HepG2 (cell line): ENCODE data around the gene INHBC. TPM values are rescaled to one million over a fixed set of nuclear protein-coding genes. Genes with fewer than 3 reads are reported as not detected.

ENCODE experiments used
- BORCS8-MEF2B ChIP-seq: sonication (generic); formaldehyde crosslinking; IDR thresholded peaks from 2 replicates; pipeline ENCODE4 v1.8.0; 2022; ENCODE audit warnings: mild to moderate bottlenecking, missing genetic modification reagents
- DMTF1 ChIP-seq: sonication (generic); formaldehyde crosslinking; IDR thresholded peaks from 2 replicates; pipeline ENCODE4 v1.4.0; 2020; ENCODE audit warnings: mild to moderate bottlenecking, missing genetic modification reagents
- ESRRA ChIP-seq: sonication (generic); formaldehyde crosslinking; IDR thresholded peaks from 2 replicates; pipeline ENCODE4 v1.5.1; 2020; ENCODE audit warnings: mild to moderate bottlenecking, low read depth, missing genetic modification reagents
- HINFP ChIP-seq: sonication (generic); formaldehyde crosslinking; IDR thresholded peaks from 2 replicates; pipeline ENCODE4 v1.4.0; 2020; ENCODE audit warnings: low read depth, mild to moderate bottlenecking, missing genetic modification reagents
- KDM1A ChIP-seq: IDR thresholded peaks from 2 replicates; pipeline ENCODE4 v1.6.1; 2016; ENCODE audit warnings: missing compliant biosample characterization
- KMT2A ChIP-seq: sonication (generic); formaldehyde crosslinking; IDR thresholded peaks from 2 replicates; pipeline ENCODE4 v1.4.0; 2020; ENCODE audit warnings: missing genetic modification reagents
- MAFG ChIP-seq: sonication (generic); formaldehyde crosslinking; IDR thresholded peaks from 2 replicates; pipeline ENCODE4 v1.5.1; 2020; ENCODE audit warnings: mild to moderate bottlenecking, missing genetic modification reagents
- MAFK ChIP-seq, 2 experiments: IDR thresholded peaks in 1 of 2; conservative IDR thresholded peaks in 1 of 2; 2 replicates each; pipeline ENCODE4 v1.6.1; 2011; ENCODE audit warnings: improper control_type of control experiment in 2 of 2, low read length in 2 of 2
- MYC ChIP-seq: sonication (generic); formaldehyde crosslinking; IDR thresholded peaks from 2 replicates; pipeline ENCODE4 v1.9.0; 2021; ENCODE audit warnings: missing genetic modification reagents, borderline replicate concordance
- SALL1 ChIP-seq: sonication (generic); formaldehyde crosslinking; IDR thresholded peaks from 2 replicates; pipeline ENCODE4 v1.8.0; 2022; ENCODE audit warnings: mild to moderate bottlenecking, missing genetic modification reagents
- STAG1 ChIP-seq: sonication (generic); formaldehyde crosslinking; IDR thresholded peaks from 2 replicates; pipeline ENCODE4 v1.4.0; 2020; ENCODE audit warnings: missing genetic modification reagents
- ZNF281 ChIP-seq: sonication (generic); formaldehyde crosslinking; IDR thresholded peaks from 2 replicates; pipeline ENCODE4 v1.4.0; 2020; ENCODE audit warnings: missing genetic modification reagents, borderline replicate concordance
- ZNF326 ChIP-seq: sonication (generic); formaldehyde crosslinking; IDR thresholded peaks from 2 replicates; pipeline ENCODE4 v1.4.0; 2020; ENCODE audit warnings: missing genetic modification reagents, borderline replicate concordance
- ZNF672 ChIP-seq: sonication (generic); formaldehyde crosslinking; IDR thresholded peaks from 2 replicates; pipeline ENCODE4 v1.8.1; 2022; ENCODE audit warnings: missing genetic modification reagents
- ZNF7 ChIP-seq: IDR thresholded peaks from 2 replicates; pipeline ENCODE4 v1.6.1; 2016; ENCODE audit warnings: missing biosample characterization, missing genetic modification reagents
- ZNF800 ChIP-seq: sonication (generic); formaldehyde crosslinking; IDR thresholded peaks from 2 replicates; pipeline ENCODE4 v1.4.0; 2020; ENCODE audit warnings: missing genetic modification reagents
- polyA plus RNA-seq, 8 experiments: library from polyadenylated mRNA; depleted of rRNA in 3 of 8; stranded (reverse) in 7 of 8; unstranded in 1 of 8; fragments of >200 nt; fragmentation: Illumina TruSeq in 4 of 8; extraction: Trizol in 4 of 8; gene quantifications; 2 replicates each; pipeline versions ENCODE4 v1.2.1 to v1.2.3, GENCODE V29; 2011 to 2016; ENCODE audit warnings: low read depth in 4 of 8, missing spikeins in 1 of 8, mixed read lengths in 1 of 8; ENCODE audit not compliant: insufficient read depth in 1 of 8
- total RNA-seq, 5 experiments: library from RNA; depleted of rRNA; stranded (reverse); fragments of >200 nt; fragmentation: Illumina TruSeq; extraction: Trizol; gene quantifications; 2 replicates each; pipeline ENCODE4 v1.2.3, GENCODE V29; 2016; ENCODE audit warnings: low read depth in 1 of 5
- TF ChIP-seq, protein P1 (sequence below): sonication (generic); formaldehyde crosslinking; IDR thresholded peaks from 2 replicates; pipeline ENCODE4 v1.8.0; 2022; ENCODE audit warnings: missing genetic modification reagents, mild to moderate bottlenecking, inconsistent platforms, borderline replicate concordance
- TF ChIP-seq, protein P2 (sequence below): sonication (generic); formaldehyde crosslinking; IDR thresholded peaks from 2 replicates; pipeline ENCODE4 v1.5.1; 2020; ENCODE audit warnings: missing genetic modification reagents, mild to moderate bottlenecking, borderline replicate concordance

The INHBC gene
- total and polyA plus RNA-seq, 2 of the 13 experiments (the other 11 are each of a cell fraction or from before 2014, with no cell fraction given) = 1.8 to 13.8 TPM

DNA sequence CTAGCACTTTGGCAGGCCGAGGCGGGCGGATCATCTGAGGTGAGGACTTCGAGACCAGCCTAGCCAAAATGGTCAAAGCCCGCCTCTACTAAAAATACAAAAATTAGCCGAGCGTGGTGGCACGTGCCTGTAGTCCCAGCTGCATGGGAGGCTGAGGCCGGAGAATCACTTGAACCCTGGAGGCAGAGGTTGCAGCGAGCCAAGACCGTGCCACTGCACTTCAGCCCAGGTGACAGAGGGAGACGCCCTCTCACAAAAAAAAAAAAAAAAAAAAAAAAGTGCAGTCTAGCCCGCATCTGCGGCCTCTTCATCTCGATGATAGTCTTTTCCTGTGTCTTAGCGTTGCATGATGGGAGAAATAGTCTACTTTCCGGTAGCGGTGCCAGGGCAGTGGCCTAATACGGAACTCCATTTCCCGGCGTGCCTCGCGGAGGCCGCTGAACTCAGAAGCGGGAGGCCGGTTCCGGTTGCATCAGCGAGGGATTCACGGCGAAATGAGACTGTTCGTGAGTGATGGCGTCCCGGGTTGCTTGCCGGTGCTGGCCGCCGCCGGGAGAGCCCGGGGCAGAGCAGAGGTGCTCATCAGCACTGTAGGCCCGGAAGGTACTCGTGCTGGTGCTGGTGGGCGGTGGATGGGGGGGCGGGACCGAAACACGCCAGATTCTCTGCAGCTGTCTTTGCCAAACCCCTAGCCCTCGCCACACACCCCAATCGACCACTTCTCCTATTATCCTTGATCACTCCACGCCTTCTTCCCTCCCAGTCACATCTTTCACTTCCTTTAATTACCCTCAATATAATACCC lies 53.2 kb downstream of the INHBC start, which contains the start of gene MARS1 (continued):
- TF ChIP-seq ZNF281 (CRISPR knock-in tag) (no peak), KDM1A (CRISPR knock-in tag) (0 out of 2 replicates have a peak, but pooled peaks have one; percentile 39), MAFG (no peak), ZNF326 (CRISPR knock-in tag) (no peak), HINFP (CRISPR knock-in tag) (no peak), DMTF1 (no peak), STAG1 (CRISPR knock-in tag) (no peak), ZNF672 (CRISPR knock-in tag) (no peak), BORCS8-MEF2B (CRISPR knock-in tag) (no peak), ESRRA (no peak), KMT2A (CRISPR knock-in tag) (peak; percentile 86; the same call in 1 of the 2 replicates), MYC (CRISPR knock-in tag) (peak; percentile 82; the same call in 1 of the 2 replicates), ZNF7 (no peak), ZNF800 (CRISPR knock-in tag) (no peak), SALL1 (peak; percentile 64; the same call in 1 of the 2 replicates), MAFK (conservative IDR thresholded peaks at IDR 0.05 in 1 of 2, IDR thresholded peaks at IDR 0.05 in 1 of 2; ENCODE audit: low read length in 2 of 2) (no peak)
- TF ChIP-seq, protein P1, sequence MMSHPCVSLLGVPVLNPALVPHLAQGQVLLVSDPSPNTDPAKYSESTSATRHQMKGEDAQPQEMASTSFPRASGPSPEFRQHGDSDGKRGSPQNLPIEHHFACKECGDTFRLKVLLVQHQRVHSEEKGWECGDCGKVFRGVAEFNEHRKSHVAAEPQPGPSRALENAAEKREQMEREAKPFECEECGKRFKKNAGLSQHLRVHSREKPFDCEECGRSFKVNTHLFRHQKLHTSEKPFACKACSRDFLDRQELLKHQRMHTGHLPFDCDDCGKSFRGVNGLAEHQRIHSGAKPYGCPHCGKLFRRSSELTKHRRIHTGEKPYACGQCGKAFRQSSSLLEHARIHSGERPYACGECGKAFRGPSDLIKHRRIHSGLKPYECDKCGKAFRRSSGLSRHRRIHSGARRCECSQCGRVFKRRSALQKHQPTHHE (CRISPR knock-in tag) = peak; percentile 44; the same call in 1 of the 2 replicates
- TF ChIP-seq, protein P2, sequence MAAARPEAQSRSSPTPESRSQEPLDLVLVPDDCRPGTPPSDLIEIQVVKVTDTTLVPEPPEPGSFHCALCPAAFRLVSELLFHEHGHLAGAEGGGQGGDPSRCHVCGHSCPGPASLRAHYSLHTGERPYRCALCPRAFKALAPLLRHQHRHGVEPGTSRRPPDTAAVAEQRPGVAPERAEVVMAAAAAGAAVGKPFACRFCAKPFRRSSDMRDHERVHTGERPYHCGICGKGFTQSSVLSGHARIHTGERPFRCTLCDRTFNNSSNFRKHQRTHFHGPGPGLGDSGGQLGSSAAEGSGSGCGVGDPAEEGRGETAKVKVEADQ = peak; percentile 54; the same call in 1 of the 2 replicates
